ENCODE data around the gene CRIP1. TPM values are rescaled to one million over a fixed set of nuclear protein-coding genes. Genes with fewer than 3 reads are reported as not detected.

CRIP1 gene
- total RNA-seq, 4 donors from 2014 or later, result 33.8 to 239 (median 37.8) TPM

- H3K36me3 ChIP-seq, result peaks cover 0 to 17% (median 0%) of the 10 kb centered on the region in 3 donors
- H3K4me3 ChIP-seq, result peak overlapping the region in 1 of 4 donors; percentile 89
- peak in 1 of 3 donors; percentile 55 for DNase-seq
- peak overlapping the region in 1 of 4 donors; percentile 94 for H3K27ac ChIP-seq
- H3K9me3 ChIP-seq, result no peaks in the 10 kb centered on the region
- peaks cover 0 to 30% (median 22%) of the 10 kb centered on the region in 4 donors for H3K4me1 ChIP-seq
- no peaks in the 10 kb centered on the region for H3K27me3 ChIP-seq
- TF ChIP-seq CTCF (IDR thresholded peaks at IDR 0.05) (no peak), POLR2A (IDR thresholded peaks at IDR 0.05) (no peak)
Measured at GRCh38 chr14:105492031-105492970, 5.6 kb downstream of the CRIP1 start.

- Histone ChIP-seq H3K4me1 (peaks cover 0 to 23% (median 18%) of the 10 kb centered on the region in 4 donors), H3K4me3 (no peak overlapping the region), H3K27me3 (no peaks in the 10 kb centered on the region), H3K36me3 (peaks cover 0 to 19% (median 0%) of the 10 kb centered on the region in 3 donors), H3K9me3 (no peaks in the 10 kb centered on the region), H3K27ac (no peak overlapping the region)
- peak in 1 of 3 donors; percentile 45 for DNase-seq
- no peak for TF ChIP-seq POLR2A (IDR thresholded peaks at IDR 0.05)
- no peak for TF ChIP-seq CTCF (IDR thresholded peaks at IDR 0.05)
Measured at GRCh38 chr14:105492971-105493871, 6.5 kb downstream of the CRIP1 start.

GRCh38 chr14:105493921-105494605, 7.4 kb downstream of the CRIP1 start:
- Histone ChIP-seq H3K27me3 (no peaks in the 10 kb centered on the region), H3K4me1 (peaks cover 0 to 15% (median 9%) of the 10 kb centered on the region in 4 donors), H3K27ac (no peak overlapping the region), H3K9me3 (no peaks in the 10 kb centered on the region), H3K4me3 (no peak overlapping the region), H3K36me3 (peaks cover 0 to 17% (median 0%) of the 10 kb centered on the region in 3 donors)
- TF ChIP-seq POLR2A (IDR thresholded peaks at IDR 0.05), result no peak
- peak in 1 of 3 donors; percentile 44 for DNase-seq

- TF ChIP-seq POLR2A (IDR thresholded peaks at IDR 0.05) (no peak), CTCF (IDR thresholded peaks at IDR 0.05) (no peak)
- Histone ChIP-seq H3K27me3 (no peaks in the 10 kb centered on the region), H3K4me1 (peaks cover 0 to 10% (median 4%) of the 10 kb centered on the region in 4 donors), H3K36me3 (peaks cover 0 to 17% (median 0%) of the 10 kb centered on the region in 3 donors), H3K4me3 (no peak overlapping the region), H3K27ac (no peak overlapping the region), H3K9me3 (no peaks in the 10 kb centered on the region)
- no peak for DNase-seq
Measured at GRCh38 chr14:105494606-105494929, 7.9 kb downstream of the CRIP1 start.

- Histone ChIP-seq H3K9me3 (no peaks in the 10 kb centered on the region), H3K27me3 (no peaks in the 10 kb centered on the region), H3K4me1 (peaks cover 0 to 9% (median 4%) of the 10 kb centered on the region in 4 donors), H3K27ac (no peak overlapping the region), H3K4me3 (no peak overlapping the region), H3K36me3 (peaks cover 0 to 17% (median 0%) of the 10 kb centered on the region in 3 donors)
- DNase-seq, result peak in 1 of 3 donors; percentile 45
- TF ChIP-seq CTCF (IDR thresholded peaks at IDR 0.05), result no peak
- no peak for TF ChIP-seq POLR2A (IDR thresholded peaks at IDR 0.05)
Measured at GRCh38 chr14:105495101-105495989, 8.7 kb downstream of the CRIP1 start.
